GM18499 (cell line): ENCODE measurements around the gene TRABD2B.

Source experiments
- ATAC-seq: cut with Tn5 transposase; IDR thresholded peaks from one replicate; pipeline ENCODE4 v1.9.1; 2021; ENCODE audit warnings: moderate number of reproducible peaks; ENCODE audit not compliant: insufficient read depth, unreplicated experiment

Gene TRABD2B

DNA sequence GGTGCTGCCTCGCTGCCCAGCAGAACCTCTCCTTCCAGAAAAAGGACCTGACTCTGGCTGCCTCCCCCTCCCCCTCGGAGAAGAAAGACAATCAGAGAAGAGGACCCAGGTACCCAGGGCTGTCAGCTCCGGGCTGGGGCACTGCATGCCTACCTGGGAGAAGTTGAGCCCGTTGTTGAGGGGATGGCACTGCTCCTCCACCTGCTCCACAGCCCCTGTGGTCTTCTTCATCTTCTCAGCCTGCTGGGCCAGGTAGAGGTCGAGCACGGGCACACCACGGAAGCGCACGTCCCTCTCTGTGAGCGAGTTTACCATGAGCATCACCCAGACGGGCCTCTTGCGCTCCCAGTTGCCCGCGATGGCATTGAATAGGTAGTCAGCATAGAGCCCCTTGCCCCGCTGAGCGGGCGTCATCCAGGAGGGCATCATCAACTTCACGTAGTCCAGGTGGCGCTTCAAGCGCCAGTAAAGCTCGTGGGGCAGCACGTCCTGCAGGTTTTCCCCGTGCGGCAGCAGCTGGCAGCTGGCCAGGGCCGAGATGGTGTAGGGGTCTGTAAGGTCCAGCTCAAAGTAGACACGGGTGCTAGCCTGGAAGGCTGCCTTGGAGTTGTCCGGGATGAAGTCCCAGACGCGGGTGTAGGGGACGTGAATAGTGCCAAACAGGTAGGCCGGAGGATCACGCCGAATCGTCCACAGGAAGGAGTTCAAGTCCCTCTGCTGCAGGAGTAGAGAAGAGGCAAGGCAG lies 3.1 kb downstream of the TRABD2B start:
- no peak for ATAC-seq

DNA sequence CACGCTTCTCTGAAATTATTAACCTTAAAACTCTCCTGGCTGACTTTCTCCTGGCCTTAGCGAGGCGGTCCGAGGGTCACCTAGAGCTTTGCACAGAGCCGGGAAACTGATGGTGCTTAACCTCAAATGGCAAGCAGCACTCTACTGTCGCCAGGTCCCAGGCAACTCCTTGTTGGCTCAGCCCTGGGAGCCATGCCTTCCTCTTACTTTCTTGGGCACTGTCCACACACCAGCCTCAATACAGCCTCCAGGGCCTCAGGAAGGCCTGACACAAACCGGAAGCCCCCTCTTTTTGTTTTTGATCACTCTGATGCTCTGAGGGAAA lies 3.8 kb downstream of the TRABD2B start:
- no peak for ATAC-seq

DNA sequence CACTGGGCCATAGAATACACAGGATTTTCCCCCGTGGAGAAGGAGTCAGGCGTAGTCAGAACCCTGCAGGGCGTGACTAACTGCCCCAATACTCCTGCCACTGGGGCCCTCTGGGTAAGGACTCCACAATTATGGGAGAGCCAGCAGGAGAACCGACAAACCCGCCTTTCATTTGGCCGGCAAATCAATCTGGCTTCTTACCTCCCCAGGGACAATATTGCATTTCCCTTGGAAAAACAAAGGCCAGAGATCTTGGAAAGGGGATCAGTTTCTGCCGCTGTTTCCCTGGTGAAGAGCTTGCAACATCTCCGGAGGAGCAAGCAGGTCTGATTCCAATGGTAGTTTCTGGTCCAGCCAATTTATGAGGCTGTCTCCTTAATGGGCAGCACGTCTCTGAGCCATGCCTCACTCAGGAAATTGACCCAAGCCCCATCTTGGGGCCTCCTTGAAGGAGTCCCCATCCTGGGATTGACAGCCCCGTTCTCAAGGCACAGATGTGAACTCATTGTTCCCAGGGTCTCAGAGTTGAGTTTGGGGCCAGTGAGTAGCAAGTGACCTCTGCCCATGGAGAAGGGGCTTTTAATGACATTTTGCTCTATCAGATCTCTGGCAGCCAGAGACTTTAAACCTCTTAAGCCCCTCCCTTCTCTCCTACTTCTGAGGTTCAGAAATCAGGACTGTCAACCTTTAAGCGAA lies 4.3 kb downstream of the TRABD2B start:
- no peak for ATAC-seq

DNA sequence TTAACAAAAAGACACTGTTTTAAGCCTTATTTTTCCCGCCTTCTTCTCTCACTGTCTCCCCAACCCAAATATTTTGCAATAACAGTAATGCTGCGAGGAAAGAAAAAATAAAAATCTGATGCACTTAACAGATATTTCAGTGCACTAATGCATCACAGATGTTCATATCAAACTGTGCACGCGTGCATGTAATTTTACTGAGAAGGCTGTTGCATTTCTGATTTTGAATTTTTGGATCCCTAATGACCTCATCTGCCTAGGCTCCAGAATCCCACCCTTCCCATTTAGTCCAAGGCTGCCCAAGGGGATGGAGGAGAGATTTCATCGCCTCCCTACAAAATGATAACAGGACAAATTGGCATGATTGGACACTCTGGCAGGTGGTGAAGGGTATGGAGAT lies 5.5 kb downstream of the TRABD2B start:
- ATAC-seq = no peak

GRCh38 chr1:47991187-47991586 lies 6.0 kb downstream of the TRABD2B start:
- no peak for ATAC-seq

GRCh38 chr1:47990286-47990685 lies 6.9 kb downstream of the TRABD2B start:
- no peak for ATAC-seq

- ATAC-seq = no peak
Measured at GRCh38 chr1:47987601-47988000, 9.6 kb downstream of the TRABD2B start.

DNA sequence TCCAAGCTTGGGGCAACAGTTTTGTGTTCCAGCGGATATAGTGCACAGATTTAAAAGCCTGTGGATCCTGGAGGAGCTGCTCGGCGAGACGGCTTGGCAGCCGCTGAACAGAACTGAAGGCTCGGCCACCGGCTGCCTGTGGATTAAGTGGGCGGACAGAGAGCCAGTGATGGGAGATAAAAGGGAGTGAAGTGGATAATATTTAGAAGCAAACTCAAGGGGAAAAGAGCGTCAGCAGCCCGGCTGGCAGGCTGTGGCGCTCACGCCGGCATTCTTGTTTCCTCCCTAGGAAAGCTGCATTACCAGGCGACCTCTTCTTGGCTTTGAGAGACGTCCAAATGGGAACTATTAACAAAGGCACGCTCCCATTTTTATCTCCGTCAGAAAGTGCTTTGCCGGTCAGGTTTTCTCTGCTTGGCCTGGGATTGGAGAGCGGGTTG lies 10.4 kb downstream of the TRABD2B start:
- ATAC-seq = no peak

DNA sequence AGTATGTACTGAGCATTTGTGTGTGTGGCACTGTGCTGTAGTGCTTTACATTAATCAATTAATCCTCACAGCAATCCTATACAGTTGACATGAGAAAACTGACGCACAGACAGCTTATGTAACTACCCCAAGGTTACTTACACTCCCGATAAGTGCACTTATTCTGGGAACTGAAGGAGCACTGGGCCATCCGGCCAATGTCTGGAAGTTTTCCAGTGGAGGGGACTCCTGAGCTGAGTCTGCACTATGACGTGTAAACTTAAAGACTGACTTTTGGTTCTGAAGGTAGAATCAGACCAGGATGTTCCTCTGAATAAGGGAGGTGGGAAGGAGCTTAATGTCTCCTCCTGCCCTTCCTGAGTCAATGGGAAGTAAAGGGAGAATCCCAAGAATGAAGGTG lies 12.2 kb downstream of the TRABD2B start:
- ATAC-seq = no peak

DNA sequence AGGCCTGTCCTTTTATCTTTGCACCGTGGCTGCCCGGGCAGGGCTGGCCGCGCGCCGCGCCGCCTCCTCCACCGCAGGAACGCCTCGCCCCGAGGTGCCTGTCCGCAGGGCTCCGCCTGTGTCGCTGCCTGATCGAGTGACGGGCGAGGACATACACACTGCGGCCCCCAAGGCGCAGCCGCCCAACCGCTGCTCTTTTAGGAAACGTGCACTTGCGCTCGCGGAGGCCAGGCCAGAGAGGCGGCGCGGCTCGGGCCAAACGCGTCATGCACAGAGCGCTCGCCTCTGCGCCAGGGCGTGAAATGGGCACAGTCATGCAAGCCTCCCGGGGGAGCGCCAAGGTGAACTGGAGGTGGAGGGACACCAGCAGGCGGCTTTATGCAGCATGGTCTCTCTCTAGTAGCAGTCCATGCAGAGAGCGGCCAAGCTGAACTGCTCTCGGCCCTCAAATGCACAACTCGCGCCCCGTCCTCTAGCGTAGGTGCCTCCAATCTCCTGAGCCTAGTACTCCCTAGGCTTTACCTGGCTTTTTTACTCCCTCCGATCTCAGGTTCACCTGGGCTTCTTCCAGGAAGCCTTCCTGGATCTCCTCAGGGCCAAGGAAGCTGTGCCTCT lies 12.9 kb downstream of the TRABD2B start:
- ATAC-seq = no peak

GRCh38 chr1:47983691-47984090 lies 13.5 kb downstream of the TRABD2B start:
- ATAC-seq = no peak

DNA sequence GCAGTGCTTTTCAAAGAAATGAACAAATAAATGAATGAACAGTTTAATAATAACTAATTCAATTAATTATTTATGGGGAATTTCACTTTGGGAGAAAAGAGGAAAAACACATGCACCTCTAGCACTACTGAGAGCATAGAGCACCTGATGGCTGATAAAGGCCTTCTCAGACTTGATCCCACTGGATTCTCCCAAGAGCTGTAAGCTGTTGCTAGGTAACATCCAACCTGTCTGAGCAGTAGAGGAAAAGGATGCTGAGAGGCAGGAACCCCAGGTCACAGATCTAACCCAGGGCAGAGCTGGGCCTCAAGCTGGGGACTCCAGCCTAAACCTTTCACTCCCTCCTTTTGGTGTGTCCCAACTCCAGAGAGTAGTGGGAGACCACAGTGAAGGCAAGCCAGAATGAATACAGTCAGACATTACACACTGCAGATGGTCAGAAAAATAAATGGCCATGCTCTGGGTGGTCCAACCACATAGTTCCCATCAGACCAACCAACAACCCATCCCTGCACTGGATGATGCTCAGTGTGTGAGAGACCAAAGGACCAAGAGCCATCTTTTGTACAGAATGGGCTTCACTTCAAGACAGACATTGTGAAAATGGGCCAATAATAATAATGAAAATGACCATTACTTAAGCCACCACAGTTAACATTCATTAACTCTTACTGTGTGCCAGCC lies 15.4 kb downstream of the TRABD2B start:
- no peak for ATAC-seq

DNA sequence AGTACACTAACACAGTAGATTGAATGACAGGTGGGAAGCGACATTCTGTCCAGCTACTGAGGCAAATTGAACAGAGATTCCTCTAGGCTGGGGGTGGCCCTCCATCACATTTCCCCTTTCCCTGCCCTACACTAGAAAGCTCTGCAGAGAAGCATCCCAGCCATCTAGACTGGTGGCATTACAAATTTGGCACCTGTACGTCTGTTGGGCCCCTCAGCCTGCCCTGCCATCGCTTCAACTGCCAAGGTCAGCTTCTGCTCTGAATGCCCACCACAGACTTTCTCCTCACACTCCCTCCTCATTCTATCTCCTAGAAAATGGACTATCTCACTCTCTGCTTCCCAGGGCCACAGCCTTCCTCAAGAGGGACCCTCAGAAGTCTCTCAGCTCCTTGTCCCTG lies 16.7 kb downstream of the TRABD2B start:
- ATAC-seq = no peak

GRCh38 chr1:47979724-47980123 lies 17.5 kb downstream of the TRABD2B start:
- no peak for ATAC-seq

GRCh38 chr1:47978486-47978885 lies 18.7 kb downstream of the TRABD2B start:
- ATAC-seq = no peak

- no peak for ATAC-seq
Measured at GRCh38 chr1:47976728-47977127, 20.5 kb downstream of the TRABD2B start.

- no peak for ATAC-seq
Measured at GRCh38 chr1:47976267-47976666, 20.9 kb downstream of the TRABD2B start.

DNA sequence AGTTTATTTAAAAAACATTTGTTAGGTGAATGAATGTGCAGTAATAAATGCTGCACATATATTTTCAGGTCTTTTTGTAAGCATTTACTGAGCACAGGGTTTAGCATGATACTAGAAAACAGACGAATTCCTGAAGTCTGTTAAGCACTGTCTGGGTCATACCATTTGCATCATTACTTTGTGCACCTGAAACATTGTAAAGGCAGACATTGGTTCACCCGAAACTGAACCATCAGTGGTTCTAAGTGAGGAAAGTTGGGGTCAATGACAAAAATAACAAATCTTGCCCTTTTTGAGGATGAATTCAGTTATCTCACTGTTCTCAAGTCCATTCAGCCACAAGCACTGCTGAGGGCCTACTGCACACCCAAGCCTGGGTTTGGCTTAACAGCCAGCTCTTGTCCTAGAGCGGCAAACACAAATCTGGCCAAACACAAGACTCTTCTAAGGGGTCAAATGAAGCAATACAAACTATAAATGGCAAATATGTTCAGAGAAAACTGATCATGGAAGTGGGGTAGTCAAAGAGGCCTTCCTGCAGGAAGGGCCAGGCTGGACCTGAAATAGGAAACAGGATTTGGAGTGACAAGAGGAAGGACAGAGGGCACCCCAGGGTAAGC lies 21.8 kb downstream of the TRABD2B start:
- ATAC-seq = no peak

GRCh38 chr1:47972864-47973432 lies 24.2 kb downstream of the TRABD2B start:
- ATAC-seq = no peak

GRCh38 chr1:47971385-47972160 lies 25.6 kb downstream of the TRABD2B start:
- ATAC-seq = no peak
